Mucosa of descending colon (tissue), 3 donors: ENCODE results near the gene EIF4G3. TPM values are rescaled to one million over a fixed set of nuclear protein-coding genes. Genes with fewer than 3 reads are reported as not detected.

Experiments used
- ATAC-seq: fragments of 200-7000 bp; cut with Tn5 transposase; one replicate; pipeline ENCODE4 v1.9.1; 2020; ENCODE audit warnings: mild to moderate bottlenecking, moderate library complexity
- DNase-seq, 3 donors: peaks; one replicate each; pipeline ENCODE4 v3.0.0-alpha.2; 2020
- H3K36me3 ChIP-seq: fragments of 200-600 bp; one replicate; pipeline ENCODE4 v1.8.0; 2021; ENCODE audit warnings: low read depth, mild to moderate bottlenecking
- H3K4me1 ChIP-seq: fragments of 200-600 bp; one replicate; pipeline ENCODE4 v1.8.0; 2021; ENCODE audit warnings: low read depth, mild to moderate bottlenecking
- H3K4me3 ChIP-seq: fragments of 200-600 bp; one replicate; pipeline ENCODE4 v1.8.0; 2021; ENCODE audit warnings: mild to moderate bottlenecking
- H3K9me3 ChIP-seq: fragments of 200-600 bp; one replicate; pipeline ENCODE4 v1.8.0; 2021; ENCODE audit warnings: mild to moderate bottlenecking
- CTCF ChIP-seq: fragments of 200-600 bp; IDR thresholded peaks from one replicate; pipeline ENCODE4 v1.8.0; 2022; ENCODE audit warnings: antibody characterized with exemption, mild to moderate bottlenecking
- intact Hi-C, 2 donors: fragments of 100-400 bp; cut with DNase I in 1 of 2; cut with micrococcal nuclease in 1 of 2; formaldehyde crosslinking; loops; one replicate each; pipeline versions ENCODE4 v1.11.0 to v1.11.1; 2022; cut with DNase I, micrococcal nuclease
- microRNA-seq: library from miRNA; unstranded; fragments of <30 nt; microRNA quantifications from one replicate; pipeline ENCODE4, GENCODE V29; 2019
- total RNA-seq, 3 donors: library from RNA; stranded (reverse); fragmentation: NEBNext Ultra II Directional in 2 of 3; extraction: Animal tissue kit (Norgen Biotek cat#: 25700) in 2 of 3; gene quantifications; one replicate each; pipeline versions ENCODE4 v1.2.1 to v1.2.4, GENCODE V29; 2021 to 2023
- donor health status: DM: no; HTN: no; CAD: no; lungs with moderate emphysema.
- donor health status: DM: no; HTN: no; CAD: no.
- donor health status: DM: no; HTN: yes; CAD: no.

Gene EIF4G3
- total RNA-seq, 3 donors from 2014 or later = 59.5 to 106 (median 90.8) TPM

GRCh38 chr1:20770314-20771087 lies 406.2 kb downstream of the EIF4G3 start:
- no peak for TF ChIP-seq CTCF
- intact Hi-C loops = no loop called here
- H3K9me3 ChIP-seq = no peaks in the 10 kb centered on the region
- no peak overlapping the region for H3K4me3 ChIP-seq
- no peaks in the 10 kb centered on the region for H3K4me1 ChIP-seq
- DNase-seq = no peak
- peaks cover 25% of the 10 kb centered on the region for H3K36me3 ChIP-seq
- ATAC-seq = no peak

GRCh38 chr1:20767271-20767670 lies 409.4 kb downstream of the EIF4G3 start:
- no peak for TF ChIP-seq CTCF

GRCh38 chr1:20763417-20763816 lies 413.3 kb downstream of the EIF4G3 start:
- Histone ChIP-seq H3K9me3 (no peaks in the 10 kb centered on the region), H3K4me1 (no peaks in the 10 kb centered on the region), H3K36me3 (peaks cover 14% of the 10 kb centered on the region), H3K4me3 (no peak overlapping the region)
- no peak for DNase-seq
- no peak for ATAC-seq
- no peak for TF ChIP-seq CTCF
- intact Hi-C loops = no loop called here

More at GRCh38 chr1:20767271-20767670, 409.4 kb downstream of the EIF4G3 start:
- peaks cover 29% of the 10 kb centered on the region for H3K36me3 ChIP-seq
- no peak overlapping the region for H3K4me3 ChIP-seq
- DNase-seq (no peak), ATAC-seq (no peak)
- H3K9me3 ChIP-seq = no peaks in the 10 kb centered on the region
- intact Hi-C loops = no loop called here
- no peaks in the 10 kb centered on the region for H3K4me1 ChIP-seq

GRCh38 chr1:20760322-20760721 lies 416.4 kb downstream of the EIF4G3 start:
- Histone ChIP-seq H3K36me3 (peaks cover 8% of the 10 kb centered on the region), H3K4me3 (no peak overlapping the region), H3K9me3 (no peaks in the 10 kb centered on the region), H3K4me1 (no peaks in the 10 kb centered on the region)
- DNase-seq (no peak), ATAC-seq (no peak)
- intact Hi-C loops = no loop called here
- no peak for TF ChIP-seq CTCF

Small RNAs within 50 kb of the gene (microRNA-seq; reads per million reads assigned to microRNA genes)
- gene MIR1256 = 0.70 reads per million

Other genes with a start within 250 kb of the EIF4G3 start
- 100 to 1,000 TPM; 103 to 161 (median 149) TPM for gene ECE1, start 113.6 kb upstream of the EIF4G3 start, total RNA-seq